ENCODE results near the gene TBC1D24. TPM values are rescaled to one million over a fixed set of nuclear protein-coding genes. Genes with fewer than 3 reads are reported as not detected.

Gene TBC1D24
- total RNA-seq, 4 donors from 2014 or later: 0.59 to 21.6 (median 4.6) TPM

GRCh38 chr16:2498531-2499253 lies 23.8 kb downstream of the TBC1D24 start:
- Histone ChIP-seq H3K27ac (no peak overlapping the region), H3K9me3 (no peaks in the 10 kb centered on the region), H3K4me3 (no peak overlapping the region), H3K36me3 (no peaks in the 10 kb centered on the region), H3K4me1 (peaks cover 0 to 14% of the 10 kb centered on the region in 2 donors), H3K27me3 (no peaks in the 10 kb centered on the region)
- intact Hi-C loops (cut with DNase I; ENCODE audit: low total_unique reads): loop anchor here (10.0 kb wide), 1 partner anchor 164 kb away; no protein-coding TSS in a partner anchor
- no peak for TF ChIP-seq POLR2A (IDR thresholded peaks at IDR 0.05)
- no peak for TF ChIP-seq CTCF (IDR thresholded peaks at IDR 0.05)
- DNase-seq: no peak

- no peak for TF ChIP-seq CTCF (IDR thresholded peaks at IDR 0.05)
- TF ChIP-seq POLR2A (IDR thresholded peaks at IDR 0.05): no peak
- peaks cover 0 to 14% of the 10 kb centered on the region in 2 donors for H3K4me1 ChIP-seq
- no peak for DNase-seq
- no peaks in the 10 kb centered on the region for H3K27me3 ChIP-seq
- H3K9me3 ChIP-seq: no peaks in the 10 kb centered on the region
- H3K27ac ChIP-seq: no peak overlapping the region
- no peaks in the 10 kb centered on the region for H3K36me3 ChIP-seq
- no peak overlapping the region for H3K4me3 ChIP-seq
- intact Hi-C loops (cut with DNase I; ENCODE audit: low total_unique reads): loop anchor here (10.0 kb wide), 1 partner anchor 165 kb away; no protein-coding TSS in a partner anchor
Observed at GRCh38 chr16:2499454-2499853, 24.5 kb downstream of the TBC1D24 start.

GRCh38 chr16:2499890-2500429 lies 25.0 kb downstream of the TBC1D24 start:
- Histone ChIP-seq H3K36me3 (no peaks in the 10 kb centered on the region), H3K9me3 (no peaks in the 10 kb centered on the region), H3K4me3 (no peak overlapping the region), H3K27ac (no peak overlapping the region), H3K27me3 (no peaks in the 10 kb centered on the region), H3K4me1 (peaks cover 0 to 14% of the 10 kb centered on the region in 2 donors)
- TF ChIP-seq POLR2A (IDR thresholded peaks at IDR 0.05) (no peak), CTCF (IDR thresholded peaks at IDR 0.05) (no peak)
- intact Hi-C loops (cut with DNase I; ENCODE audit: low total_unique reads): loop anchor here (10.0 kb wide), 1 partner anchor 165 kb away; no protein-coding TSS in a partner anchor
- no peak for DNase-seq

- Histone ChIP-seq H3K9me3 (no peaks in the 10 kb centered on the region), H3K36me3 (no peaks in the 10 kb centered on the region), H3K27ac (no peak overlapping the region), H3K4me3 (no peak overlapping the region), H3K4me1 (peaks cover 0 to 14% of the 10 kb centered on the region in 2 donors), H3K27me3 (no peaks in the 10 kb centered on the region)
- intact Hi-C loops (cut with DNase I; ENCODE audit: low total_unique reads): no loop called here
- no peak for TF ChIP-seq POLR2A (IDR thresholded peaks at IDR 0.05)
- no peak for TF ChIP-seq CTCF (IDR thresholded peaks at IDR 0.05)
- DNase-seq: no peak
Observed at GRCh38 chr16:2500430-2500917, 25.5 kb downstream of the TBC1D24 start.
